Ecto neural progenitor cell (in vitro differentiated cells): ENCODE data around the gene ADSS1.

ENCODE experiments used
- DNase-seq: peaks from one replicate; pipeline ENCODE4 v3.0.0-alpha.2; 2018; ENCODE audit warnings: low spot score

ADSS1 gene

DNA sequence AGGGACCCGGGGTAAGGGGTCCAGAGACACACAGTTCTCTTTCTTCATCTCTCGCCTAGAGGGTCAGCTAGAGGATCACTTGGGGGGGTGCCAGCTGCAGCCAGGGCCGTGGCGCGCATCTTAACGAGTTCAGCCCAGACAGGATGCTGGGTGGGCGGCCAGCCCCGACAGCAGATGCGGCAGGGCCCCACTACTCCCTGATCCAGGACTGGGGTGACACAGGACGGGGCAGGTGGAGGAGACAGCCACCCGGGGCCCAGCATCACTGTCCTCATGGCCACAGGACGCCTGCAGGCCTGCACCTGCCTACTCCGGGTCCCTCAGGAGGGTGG is 58.7 kb downstream of the ADSS1 start:
- no peak for DNase-seq

DNA sequence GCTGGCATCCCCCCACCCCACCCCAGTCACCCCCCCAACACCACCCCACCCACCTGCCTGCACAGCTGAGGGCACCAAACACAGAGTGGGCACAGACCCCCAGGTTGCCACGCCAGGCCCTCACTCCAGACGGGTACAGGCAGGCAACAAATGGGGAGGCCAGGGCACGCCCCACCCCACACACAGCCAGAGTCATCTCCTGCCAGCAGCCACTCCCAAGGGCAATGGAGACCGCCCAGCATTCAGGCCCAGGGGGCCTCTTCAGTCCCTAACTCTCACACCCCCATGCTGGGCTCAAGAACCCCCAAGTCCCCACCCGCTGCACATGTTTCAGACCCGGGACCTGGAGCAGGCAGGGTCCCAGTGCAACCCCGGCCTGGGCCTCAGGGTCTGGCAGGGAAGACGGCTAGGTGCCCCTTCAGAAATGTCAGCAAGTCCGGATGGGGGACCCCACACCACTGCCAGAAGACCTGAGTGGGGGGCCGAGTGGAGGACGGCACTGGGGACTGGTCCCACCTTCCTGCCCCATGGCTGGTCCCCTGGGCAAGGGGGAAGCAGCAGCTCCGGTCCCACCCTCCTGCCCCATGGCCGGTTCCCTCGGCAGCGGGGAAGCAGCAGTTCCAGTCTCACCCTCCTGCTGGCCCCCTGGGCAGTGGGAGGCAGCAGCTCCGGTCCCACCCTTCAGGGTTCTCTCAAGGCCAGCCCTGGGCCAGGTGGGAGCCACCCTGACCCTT is 59.6 kb downstream of the ADSS1 start:
- no peak for DNase-seq

DNA sequence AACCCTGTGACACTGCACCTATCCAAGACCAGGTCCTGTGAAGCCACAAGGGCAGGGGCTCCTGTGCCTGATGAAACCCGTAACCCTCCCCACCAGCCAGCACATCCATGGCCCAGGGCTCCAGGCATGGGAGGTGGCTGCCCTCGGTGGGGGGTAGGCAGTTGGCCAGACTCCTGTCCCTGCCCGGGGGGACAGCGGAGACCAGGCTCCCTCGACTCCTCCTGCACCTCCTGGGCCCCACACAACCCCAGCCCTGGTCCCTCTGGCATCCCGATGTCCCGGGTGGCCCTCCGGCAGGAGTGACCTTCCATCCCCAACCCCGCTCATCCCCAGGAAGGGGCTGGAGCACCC is 60.2 kb downstream of the ADSS1 start:
- no peak for DNase-seq

- DNase-seq, result no peak
Measured at GRCh38 chr14:104784846-104785707, 61.0 kb downstream of the ADSS1 start.

DNA sequence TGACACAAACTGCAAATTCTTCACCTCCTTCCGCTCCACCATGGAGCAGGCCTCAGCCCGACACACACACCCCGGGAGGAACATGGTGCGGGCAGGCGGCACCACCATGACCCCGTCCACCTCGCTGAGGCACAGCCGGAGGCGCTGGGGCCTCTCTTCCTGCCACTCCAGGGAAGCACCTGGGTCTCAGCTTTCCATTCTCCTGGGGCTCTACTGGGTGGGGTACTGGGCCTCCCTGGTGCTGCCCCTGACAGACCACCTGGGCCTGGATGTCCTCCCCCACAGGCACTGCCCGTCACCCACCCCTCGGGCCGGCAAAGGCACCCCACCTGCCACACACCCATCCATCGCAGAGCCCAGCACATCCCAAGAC is 61.7 kb downstream of the ADSS1 start:
- no peak for DNase-seq

DNA sequence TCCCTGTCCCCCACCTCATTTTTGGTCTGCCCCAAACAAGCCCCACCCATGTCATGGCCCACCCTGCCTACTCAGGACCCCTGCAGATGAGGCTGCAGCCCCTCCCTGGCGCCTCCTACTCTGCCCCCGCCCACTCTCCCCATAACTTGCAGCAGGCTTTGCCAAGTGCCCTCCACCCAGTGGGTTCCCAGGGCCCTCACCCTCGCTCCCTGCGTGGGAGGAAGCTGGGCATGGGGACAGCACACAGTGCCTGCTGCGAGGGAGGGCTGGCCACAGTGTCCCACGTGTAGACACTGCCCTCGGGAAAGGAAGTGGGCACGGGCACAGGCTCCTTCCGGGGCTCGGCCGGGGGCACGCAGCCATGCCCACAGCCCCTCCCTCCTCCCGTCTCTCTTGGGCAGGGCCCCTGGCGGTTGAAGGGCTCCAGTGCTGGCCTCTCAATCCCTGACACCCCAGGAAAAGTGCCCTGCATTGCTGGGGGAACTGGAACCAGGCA is 62.1 kb downstream of the ADSS1 start:
- DNase-seq, result no peak

- DNase-seq, result no peak
Measured at GRCh38 chr14:104786726-104787675, 63.0 kb downstream of the ADSS1 start.

DNA sequence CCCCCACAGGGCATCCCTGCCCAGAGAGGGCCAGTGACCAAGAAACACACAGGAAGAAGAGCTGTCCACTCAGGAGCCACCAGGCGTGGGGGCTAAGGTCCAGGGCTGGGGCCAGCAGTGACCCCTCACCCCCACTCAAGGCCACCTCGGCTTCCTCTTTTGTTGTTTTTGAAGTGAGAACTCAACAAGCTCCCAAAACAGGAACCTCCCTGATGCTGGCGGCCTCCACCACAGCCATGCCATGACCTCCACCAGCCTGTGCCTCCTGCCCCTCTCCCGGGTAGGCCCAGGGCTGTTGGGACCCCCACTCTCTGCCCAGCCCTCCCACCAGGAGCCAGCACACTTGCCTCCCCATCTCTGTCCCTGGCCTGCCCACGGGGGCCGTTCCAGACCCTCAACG is 63.7 kb downstream of the ADSS1 start:
- no peak for DNase-seq

DNA sequence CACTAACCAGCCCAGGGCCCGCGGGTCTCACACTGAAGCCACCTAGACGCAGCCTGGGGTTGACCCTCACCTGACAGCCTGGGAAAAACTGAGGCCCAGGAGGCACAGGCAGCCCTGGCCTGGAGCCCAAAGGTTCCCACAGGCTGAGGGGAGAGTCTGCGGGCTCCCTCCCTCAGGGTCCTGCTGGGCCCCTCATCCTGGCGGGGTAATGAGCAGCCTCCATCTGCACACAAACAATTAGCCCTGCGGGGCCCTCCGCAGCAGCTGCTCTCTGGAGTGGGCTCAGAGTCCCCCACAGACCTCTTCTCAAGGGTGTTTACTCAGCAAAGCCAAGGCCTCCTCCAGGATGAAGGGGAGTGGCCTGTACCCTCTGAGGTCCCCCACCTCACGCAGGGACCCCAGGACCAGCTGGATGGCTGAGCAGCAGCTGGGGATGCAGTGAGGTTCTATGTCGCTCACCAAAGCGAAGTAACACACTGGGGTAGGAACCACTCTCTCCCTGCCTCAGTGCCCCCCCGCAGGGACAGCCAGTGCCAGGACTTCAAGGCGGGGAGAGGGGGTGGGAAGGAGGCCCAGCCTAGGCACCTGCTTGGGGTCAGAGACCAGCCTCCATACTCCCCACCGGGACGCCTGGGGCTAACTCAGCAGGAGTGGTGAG is 64.3 kb downstream of the ADSS1 start:
- no peak for DNase-seq

- DNase-seq, result no peak
Measured at GRCh38 chr14:104788873-104789663, 65.0 kb downstream of the ADSS1 start.

DNA sequence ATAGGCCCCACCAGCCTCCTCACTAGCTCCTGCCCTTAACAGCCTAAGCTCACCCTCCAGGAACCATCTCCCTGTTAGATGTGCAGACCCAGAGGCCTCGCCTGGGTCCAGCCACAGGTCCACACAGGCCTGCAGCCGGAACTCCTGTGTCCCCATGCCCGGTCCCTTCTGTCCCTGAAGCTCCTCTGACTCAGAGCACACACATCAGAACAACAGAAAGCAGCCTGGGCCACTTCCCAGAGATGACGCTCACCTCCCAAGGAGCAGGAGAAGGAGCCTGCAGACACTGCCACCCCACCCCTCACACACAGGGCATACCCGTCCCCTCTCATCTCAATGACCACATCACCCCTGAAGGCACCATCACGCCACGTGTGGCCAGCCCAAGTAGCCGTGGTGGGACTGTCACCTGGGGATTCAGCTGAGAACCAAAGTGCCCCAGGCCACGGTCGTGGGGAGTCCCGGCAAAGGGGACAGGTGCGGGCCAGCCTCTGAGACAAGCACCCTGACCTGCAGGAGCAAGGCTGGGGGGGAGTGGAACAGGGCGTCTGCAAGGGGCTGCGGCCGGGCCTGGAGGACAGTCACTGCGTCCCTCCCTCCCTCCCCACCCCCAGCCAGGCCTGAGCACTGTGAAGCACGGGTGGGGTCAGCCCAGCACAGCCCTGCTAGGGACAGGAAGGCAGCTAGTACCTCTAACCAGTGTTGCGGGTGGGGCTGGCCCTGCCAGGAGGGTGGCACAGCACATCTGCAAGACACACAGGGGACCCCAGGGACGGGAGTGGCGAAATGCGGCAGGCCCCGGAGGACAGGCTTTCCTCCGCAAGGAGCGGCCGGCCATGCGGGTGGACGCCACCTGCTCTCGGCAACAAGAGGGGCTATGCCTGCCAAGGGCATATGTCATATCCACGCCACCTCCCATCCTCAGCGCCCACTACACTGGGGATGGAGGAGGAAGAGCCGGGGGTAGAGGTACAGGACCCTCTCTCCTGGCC is 66.0 kb downstream of the ADSS1 start:
- DNase-seq, result no peak

DNA sequence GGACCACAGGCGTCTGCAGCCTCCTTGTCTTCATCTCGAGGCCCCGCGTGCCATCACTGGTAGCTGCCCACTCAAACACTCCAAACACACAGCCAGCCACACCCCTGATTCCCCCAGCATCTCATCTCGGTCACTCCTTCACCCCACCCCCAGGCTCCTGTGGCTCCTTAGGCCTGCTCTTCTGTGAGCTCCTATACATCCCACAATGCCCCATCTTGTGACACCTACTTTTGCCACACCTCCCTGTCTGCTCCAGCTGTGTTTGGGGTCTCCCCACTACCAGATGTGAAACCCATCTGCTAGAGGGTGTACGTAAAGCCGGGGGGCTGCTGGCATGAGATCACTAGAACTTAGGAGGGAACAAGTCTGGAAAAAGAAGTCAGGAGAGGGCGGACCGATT is 67.4 kb downstream of the ADSS1 start:
- no peak for DNase-seq

- DNase-seq, result no peak
Measured at GRCh38 chr14:104792101-104792884, 68.3 kb downstream of the ADSS1 start.

GRCh38 chr14:104792945-104793702 is 69.1 kb downstream of the ADSS1 start:
- DNase-seq, result no peak

DNA sequence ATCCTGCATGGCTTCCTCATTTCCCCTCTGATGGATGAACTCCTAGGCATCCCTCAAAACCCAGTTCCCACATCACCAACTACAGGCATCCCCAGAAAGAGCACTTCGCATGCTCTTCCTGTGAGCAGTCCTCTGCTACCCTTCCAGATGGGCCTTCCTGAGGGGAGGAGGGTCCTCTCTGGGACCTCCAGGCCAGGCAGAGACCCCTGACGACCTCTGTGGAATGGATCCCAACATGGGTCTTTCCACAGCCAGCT is 69.6 kb downstream of the ADSS1 start:
- DNase-seq, result no peak

GRCh38 chr14:104794099-104794498 is 70.1 kb downstream of the ADSS1 start:
- peak; percentile 78 for DNase-seq

DNA sequence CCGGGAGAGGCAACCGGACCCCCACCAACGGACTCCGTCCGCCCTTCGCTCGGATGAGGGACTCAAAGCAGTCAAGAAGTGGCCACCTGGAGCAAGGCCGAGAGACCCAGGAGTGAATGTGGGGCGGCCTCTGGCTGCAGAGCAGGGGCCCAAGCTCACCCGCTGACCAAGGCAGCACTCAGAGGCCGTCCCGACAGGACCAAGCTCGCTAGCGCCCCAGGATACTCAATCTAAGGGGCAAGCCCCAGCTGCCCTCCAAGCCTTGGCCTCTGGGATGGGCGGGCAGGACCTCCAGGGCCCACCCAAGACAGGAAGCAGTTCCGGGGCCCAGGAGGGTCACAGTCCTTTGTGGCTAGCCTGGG is 70.6 kb downstream of the ADSS1 start:
- peak; percentile 64 for DNase-seq

- no peak for DNase-seq
Measured at GRCh38 chr14:104794993-104795780, 71.2 kb downstream of the ADSS1 start, which contains the start of gene AKT1. Gene AKT1 (minus strand): TSS chr14:104795748. CDS start chr14:104792643, 3,105 bp downstream.
